Ishikawa (cell line): Measurements from ENCODE around the gene CARD11.

Experiments used
- CEBPB ChIP-seq: IDR thresholded peaks from 2 replicates; pipeline ENCODE4 v1.6.1; 2012
- CREB1 ChIP-seq: IDR thresholded peaks from 2 replicates; pipeline ENCODE4 v1.6.1; 2012; ENCODE audit warnings: low read depth
- EGR1 ChIP-seq: IDR thresholded peaks from 2 replicates; pipeline ENCODE4 v1.6.1; 2012
- EP300 ChIP-seq: IDR thresholded peaks from 2 replicates; pipeline ENCODE4 v1.6.1; 2012; ENCODE audit warnings: borderline replicate concordance
- FOXM1 ChIP-seq: IDR thresholded peaks from 2 replicates; pipeline ENCODE4 v1.6.1; 2012; ENCODE audit warnings: low read depth, borderline replicate concordance
- MAX ChIP-seq: IDR thresholded peaks from 2 replicates; pipeline ENCODE4 v1.6.1; 2012
- NFIC ChIP-seq: IDR thresholded peaks from 2 replicates; pipeline ENCODE4 v1.6.1; 2012
- RAD21 ChIP-seq: IDR thresholded peaks from 2 replicates; pipeline ENCODE4 v1.6.1; 2012; ENCODE audit warnings: low read depth
- TAF1 ChIP-seq: IDR thresholded peaks from 2 replicates; pipeline ENCODE4 v1.6.1; 2012; ENCODE audit warnings: low read depth, mild to moderate bottlenecking
- TCF12 ChIP-seq: IDR thresholded peaks from 2 replicates; pipeline ENCODE4 v1.6.1; 2012; ENCODE audit warnings: low read depth
- TEAD4 ChIP-seq: IDR thresholded peaks from 2 replicates; pipeline ENCODE4 v1.6.1; 2012
- USF1 ChIP-seq: IDR thresholded peaks from 2 replicates; pipeline ENCODE4 v1.6.1; 2012
- YY1 ChIP-seq: IDR thresholded peaks from 2 replicates; pipeline ENCODE4 v1.6.1; 2012; ENCODE audit warnings: low read depth
- ZBTB7A ChIP-seq: IDR thresholded peaks from 2 replicates; pipeline ENCODE4 v1.6.1; 2012; ENCODE audit warnings: low read depth
- TF ChIP-seq, protein P1 (sequence below): IDR thresholded peaks from 2 replicates; pipeline ENCODE4 v1.6.1; 2012; ENCODE audit warnings: low read depth, mild to moderate bottlenecking

Gene CARD11

DNA sequence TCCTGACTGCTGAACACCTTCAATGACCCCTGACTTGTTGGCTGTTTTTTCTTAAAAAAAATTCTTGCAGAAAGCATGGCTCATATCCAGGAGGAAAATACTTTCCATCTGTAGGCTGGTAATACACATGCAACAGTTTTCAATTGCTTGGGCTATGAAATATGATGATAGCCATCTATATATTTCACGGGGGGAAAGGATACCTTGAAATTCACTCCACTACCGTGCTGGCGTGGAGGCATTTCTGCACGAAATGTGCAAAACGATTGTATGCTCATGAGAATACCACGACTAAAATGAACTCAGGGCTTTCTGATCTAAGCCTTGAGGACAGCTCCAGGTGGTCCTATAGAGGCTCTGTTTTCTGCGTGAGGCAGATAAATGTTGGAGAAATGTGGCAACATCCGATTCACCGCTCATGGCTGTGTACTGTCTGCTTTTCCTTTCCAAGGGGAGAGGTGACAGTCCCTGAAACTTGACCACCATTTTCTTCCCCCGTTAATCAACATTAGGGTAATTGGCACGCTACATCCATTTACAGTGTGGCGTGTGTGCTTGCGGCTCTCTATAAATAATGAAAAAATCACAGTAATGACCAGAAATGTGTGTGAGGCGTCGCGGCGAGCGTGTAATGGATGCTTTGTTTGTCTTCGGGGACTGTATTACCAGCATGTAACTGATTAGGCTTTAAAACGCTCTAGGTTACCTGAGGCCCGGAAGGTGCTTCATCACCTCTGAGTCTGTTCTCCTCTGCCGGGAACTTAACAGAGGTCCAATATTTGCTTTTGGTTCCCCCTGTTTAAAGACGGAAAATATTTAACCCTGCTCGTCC, 12.8 kb upstream of the CARD11 start:
- TF ChIP-seq TAF1 (no peak), YY1 (no peak), CEBPB (no peak), NFIC (no peak), TEAD4 (no peak)

DNA sequence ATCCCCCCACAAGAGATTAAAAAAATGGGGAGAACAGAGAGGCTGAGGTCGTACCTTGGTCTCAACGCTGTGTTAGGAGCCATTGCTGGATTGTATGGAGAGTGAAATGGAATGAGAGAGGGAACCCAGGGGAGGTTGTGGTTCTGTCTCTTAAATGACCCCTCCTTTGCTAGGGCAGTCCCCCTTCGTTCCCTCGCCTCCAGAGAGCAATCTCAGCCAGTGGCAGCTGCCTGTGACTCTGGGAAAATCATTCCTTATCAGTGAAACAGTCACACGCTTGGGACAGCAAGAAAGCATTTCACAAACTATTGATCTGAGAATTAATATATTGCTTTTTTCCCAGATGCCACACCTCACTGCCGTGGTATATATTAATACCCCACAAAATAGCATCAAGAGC, 12.0 kb upstream of the CARD11 start:
- TF ChIP-seq MAX (no peak), CREB1 (no peak), ZBTB7A (no peak), EGR1 (no peak), NFIC (no peak), CEBPB (no peak), RAD21 (no peak), USF1 (no peak), TCF12 (no peak), FOXM1 (no peak), YY1 (no peak), TEAD4 (no peak), EP300 (no peak), TAF1 (no peak)
- TF ChIP-seq, protein P1, sequence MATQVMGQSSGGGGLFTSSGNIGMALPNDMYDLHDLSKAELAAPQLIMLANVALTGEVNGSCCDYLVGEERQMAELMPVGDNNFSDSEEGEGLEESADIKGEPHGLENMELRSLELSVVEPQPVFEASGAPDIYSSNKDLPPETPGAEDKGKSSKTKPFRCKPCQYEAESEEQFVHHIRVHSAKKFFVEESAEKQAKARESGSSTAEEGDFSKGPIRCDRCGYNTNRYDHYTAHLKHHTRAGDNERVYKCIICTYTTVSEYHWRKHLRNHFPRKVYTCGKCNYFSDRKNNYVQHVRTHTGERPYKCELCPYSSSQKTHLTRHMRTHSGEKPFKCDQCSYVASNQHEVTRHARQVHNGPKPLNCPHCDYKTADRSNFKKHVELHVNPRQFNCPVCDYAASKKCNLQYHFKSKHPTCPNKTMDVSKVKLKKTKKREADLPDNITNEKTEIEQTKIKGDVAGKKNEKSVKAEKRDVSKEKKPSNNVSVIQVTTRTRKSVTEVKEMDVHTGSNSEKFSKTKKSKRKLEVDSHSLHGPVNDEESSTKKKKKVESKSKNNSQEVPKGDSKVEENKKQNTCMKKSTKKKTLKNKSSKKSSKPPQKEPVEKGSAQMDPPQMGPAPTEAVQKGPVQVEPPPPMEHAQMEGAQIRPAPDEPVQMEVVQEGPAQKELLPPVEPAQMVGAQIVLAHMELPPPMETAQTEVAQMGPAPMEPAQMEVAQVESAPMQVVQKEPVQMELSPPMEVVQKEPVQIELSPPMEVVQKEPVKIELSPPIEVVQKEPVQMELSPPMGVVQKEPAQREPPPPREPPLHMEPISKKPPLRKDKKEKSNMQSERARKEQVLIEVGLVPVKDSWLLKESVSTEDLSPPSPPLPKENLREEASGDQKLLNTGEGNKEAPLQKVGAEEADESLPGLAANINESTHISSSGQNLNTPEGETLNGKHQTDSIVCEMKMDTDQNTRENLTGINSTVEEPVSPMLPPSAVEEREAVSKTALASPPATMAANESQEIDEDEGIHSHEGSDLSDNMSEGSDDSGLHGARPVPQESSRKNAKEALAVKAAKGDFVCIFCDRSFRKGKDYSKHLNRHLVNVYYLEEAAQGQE: no peak

DNA sequence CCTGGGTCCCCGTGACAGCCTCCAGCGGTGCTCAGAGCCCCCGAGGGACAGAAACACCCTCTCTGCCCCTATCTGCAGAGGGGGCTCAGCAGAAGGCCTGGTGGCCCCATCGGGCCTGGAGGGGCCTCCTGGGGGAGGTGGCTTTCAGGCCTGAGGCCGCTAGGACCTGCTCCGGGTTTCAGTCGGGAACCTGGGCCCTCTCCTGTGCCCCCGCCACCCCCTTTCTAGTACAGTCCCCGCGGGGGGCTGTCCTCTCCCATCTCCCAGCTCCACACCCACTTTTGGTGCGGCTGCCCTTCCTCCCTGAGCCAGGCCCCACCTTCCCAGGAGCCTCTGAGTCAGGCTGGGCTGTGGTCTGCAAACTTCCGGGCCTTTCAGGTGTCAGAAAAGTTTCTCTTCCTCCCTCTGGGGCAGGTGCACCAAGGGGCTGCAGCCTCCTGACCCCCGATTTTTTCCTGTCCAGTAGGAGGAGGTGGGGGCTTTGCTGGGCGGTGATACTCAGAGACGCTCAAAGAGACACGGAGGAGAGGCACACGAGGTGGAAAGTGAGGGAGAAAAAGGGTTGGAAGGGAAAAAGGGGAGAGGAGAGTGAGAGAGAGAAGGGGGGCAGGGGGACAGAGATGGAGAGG, 692 bp downstream of the CARD11 start:
- TF ChIP-seq FOXM1 (no peak), RAD21 (no peak), ZBTB7A (no peak), TCF12 (no peak), EP300 (no peak), EGR1 (no peak), USF1 (no peak), TAF1 (no peak), CREB1 (no peak), NFIC (no peak), TEAD4 (no peak)
- TF ChIP-seq, protein P1: no peak

GRCh38 chr7:3041986-3042675, 1.5 kb downstream of the CARD11 start:
- no peak for TF ChIP-seq TEAD4
- TF ChIP-seq EGR1: no peak
- TF ChIP-seq TAF1: no peak
- no peak for TF ChIP-seq YY1
- TF ChIP-seq ZBTB7A: no peak
- TF ChIP-seq MAX: no peak
- TF ChIP-seq EP300: no peak
- no peak for TF ChIP-seq FOXM1
- TF ChIP-seq NFIC: no peak
- TF ChIP-seq, protein P1: no peak
- TF ChIP-seq CREB1: no peak
- TF ChIP-seq TCF12: no peak
- no peak for TF ChIP-seq RAD21
- no peak for TF ChIP-seq USF1
